ENCODE data around the gene CAPN5. TPM values are rescaled to one million over a fixed set of nuclear protein-coding genes. Genes with fewer than 3 reads are reported as not detected.

CAPN5 gene
- total and polyA plus RNA-seq, 2 of the 8 experiments (the other 6 are each of a cell fraction or from before 2014, with no cell fraction given), result 21.5 to 22.4 TPM

DNA sequence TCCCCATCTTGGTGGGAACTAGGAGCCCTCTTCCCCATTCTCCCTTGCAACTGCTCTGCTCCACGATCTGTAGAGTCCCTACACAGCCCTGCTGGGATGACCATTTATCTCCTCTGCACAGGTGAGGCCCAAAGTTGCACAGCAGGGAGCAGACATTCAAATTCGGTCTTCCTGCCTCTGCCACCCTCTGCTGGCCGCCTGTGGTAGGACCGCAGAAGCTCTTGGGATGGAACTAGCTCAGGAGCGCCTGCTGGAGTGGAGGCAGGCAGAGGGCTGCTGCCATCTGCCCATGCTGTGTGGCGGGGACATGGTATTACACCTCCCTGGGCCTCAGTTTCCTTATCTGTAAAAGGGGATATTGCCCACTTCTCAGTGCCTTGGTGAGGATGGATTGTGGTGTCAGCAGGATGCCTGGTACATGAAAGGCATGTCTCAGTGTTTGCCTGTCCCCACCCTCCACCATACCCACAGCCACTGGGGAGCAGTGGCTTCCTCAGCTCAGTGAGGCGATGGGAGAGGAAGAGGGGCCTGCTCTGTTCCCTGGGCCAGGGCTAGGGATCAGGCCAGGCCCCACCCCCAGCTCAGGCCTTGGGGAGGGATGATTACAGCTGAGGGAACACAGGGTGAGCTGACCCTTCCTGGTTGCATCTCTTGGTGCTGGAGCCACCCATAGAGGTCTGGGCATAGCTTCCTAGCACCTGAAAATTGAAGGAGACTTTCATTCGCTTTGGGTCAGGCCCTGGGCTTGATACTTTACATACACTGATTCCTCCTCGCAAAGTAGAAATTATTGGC is 24.6 kb downstream of the CAPN5 start (continued):
- TF ChIP-seq, protein P1, sequence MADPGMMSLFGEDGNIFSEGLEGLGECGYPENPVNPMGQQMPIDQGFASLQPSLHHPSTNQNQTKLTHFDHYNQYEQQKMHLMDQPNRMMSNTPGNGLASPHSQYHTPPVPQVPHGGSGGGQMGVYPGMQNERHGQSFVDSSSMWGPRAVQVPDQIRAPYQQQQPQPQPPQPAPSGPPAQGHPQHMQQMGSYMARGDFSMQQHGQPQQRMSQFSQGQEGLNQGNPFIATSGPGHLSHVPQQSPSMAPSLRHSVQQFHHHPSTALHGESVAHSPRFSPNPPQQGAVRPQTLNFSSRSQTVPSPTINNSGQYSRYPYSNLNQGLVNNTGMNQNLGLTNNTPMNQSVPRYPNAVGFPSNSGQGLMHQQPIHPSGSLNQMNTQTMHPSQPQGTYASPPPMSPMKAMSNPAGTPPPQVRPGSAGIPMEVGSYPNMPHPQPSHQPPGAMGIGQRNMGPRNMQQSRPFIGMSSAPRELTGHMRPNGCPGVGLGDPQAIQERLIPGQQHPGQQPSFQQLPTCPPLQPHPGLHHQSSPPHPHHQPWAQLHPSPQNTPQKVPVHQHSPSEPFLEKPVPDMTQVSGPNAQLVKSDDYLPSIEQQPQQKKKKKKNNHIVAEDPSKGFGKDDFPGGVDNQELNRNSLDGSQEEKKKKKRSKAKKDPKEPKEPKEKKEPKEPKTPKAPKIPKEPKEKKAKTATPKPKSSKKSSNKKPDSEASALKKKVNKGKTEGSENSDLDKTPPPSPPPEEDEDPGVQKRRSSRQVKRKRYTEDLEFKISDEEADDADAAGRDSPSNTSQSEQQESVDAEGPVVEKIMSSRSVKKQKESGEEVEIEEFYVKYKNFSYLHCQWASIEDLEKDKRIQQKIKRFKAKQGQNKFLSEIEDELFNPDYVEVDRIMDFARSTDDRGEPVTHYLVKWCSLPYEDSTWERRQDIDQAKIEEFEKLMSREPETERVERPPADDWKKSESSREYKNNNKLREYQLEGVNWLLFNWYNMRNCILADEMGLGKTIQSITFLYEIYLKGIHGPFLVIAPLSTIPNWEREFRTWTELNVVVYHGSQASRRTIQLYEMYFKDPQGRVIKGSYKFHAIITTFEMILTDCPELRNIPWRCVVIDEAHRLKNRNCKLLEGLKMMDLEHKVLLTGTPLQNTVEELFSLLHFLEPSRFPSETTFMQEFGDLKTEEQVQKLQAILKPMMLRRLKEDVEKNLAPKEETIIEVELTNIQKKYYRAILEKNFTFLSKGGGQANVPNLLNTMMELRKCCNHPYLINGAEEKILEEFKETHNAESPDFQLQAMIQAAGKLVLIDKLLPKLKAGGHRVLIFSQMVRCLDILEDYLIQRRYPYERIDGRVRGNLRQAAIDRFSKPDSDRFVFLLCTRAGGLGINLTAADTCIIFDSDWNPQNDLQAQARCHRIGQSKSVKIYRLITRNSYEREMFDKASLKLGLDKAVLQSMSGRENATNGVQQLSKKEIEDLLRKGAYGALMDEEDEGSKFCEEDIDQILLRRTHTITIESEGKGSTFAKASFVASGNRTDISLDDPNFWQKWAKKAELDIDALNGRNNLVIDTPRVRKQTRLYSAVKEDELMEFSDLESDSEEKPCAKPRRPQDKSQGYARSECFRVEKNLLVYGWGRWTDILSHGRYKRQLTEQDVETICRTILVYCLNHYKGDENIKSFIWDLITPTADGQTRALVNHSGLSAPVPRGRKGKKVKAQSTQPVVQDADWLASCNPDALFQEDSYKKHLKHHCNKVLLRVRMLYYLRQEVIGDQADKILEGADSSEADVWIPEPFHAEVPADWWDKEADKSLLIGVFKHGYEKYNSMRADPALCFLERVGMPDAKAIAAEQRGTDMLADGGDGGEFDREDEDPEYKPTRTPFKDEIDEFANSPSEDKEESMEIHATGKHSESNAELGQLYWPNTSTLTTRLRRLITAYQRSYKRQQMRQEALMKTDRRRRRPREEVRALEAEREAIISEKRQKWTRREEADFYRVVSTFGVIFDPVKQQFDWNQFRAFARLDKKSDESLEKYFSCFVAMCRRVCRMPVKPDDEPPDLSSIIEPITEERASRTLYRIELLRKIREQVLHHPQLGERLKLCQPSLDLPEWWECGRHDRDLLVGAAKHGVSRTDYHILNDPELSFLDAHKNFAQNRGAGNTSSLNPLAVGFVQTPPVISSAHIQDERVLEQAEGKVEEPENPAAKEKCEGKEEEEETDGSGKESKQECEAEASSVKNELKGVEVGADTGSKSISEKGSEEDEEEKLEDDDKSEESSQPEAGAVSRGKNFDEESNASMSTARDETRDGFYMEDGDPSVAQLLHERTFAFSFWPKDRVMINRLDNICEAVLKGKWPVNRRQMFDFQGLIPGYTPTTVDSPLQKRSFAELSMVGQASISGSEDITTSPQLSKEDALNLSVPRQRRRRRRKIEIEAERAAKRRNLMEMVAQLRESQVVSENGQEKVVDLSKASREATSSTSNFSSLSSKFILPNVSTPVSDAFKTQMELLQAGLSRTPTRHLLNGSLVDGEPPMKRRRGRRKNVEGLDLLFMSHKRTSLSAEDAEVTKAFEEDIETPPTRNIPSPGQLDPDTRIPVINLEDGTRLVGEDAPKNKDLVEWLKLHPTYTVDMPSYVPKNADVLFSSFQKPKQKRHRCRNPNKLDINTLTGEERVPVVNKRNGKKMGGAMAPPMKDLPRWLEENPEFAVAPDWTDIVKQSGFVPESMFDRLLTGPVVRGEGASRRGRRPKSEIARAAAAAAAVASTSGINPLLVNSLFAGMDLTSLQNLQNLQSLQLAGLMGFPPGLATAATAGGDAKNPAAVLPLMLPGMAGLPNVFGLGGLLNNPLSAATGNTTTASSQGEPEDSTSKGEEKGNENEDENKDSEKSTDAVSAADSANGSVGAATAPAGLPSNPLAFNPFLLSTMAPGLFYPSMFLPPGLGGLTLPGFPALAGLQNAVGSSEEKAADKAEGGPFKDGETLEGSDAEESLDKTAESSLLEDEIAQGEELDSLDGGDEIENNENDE (IDR thresholded peaks at IDR 0.05; ENCODE audit: insufficient replicate concordance, low read length), result no peak
- peak; percentile 43; the same call in 1 of the 2 replicates for TF ChIP-seq YY1 (IDR thresholded peaks at IDR 0.05; ENCODE audit: low read depth, low read length)
- TF ChIP-seq EP300 (IDR thresholded peaks at IDR 0.05; ENCODE audit: borderline replicate concordance in 1 of 2, low read depth in 2 of 2, low read length in 2 of 2), result no peak
- no peak for TF ChIP-seq BACH1 (IDR thresholded peaks at IDR 0.05; ENCODE audit: low read length)
- TF ChIP-seq JUND (IDR thresholded peaks at IDR 0.05; ENCODE audit: low read length), result peak; percentile 26; the same call in 1 of the 2 replicates
- TF ChIP-seq, protein P2, sequence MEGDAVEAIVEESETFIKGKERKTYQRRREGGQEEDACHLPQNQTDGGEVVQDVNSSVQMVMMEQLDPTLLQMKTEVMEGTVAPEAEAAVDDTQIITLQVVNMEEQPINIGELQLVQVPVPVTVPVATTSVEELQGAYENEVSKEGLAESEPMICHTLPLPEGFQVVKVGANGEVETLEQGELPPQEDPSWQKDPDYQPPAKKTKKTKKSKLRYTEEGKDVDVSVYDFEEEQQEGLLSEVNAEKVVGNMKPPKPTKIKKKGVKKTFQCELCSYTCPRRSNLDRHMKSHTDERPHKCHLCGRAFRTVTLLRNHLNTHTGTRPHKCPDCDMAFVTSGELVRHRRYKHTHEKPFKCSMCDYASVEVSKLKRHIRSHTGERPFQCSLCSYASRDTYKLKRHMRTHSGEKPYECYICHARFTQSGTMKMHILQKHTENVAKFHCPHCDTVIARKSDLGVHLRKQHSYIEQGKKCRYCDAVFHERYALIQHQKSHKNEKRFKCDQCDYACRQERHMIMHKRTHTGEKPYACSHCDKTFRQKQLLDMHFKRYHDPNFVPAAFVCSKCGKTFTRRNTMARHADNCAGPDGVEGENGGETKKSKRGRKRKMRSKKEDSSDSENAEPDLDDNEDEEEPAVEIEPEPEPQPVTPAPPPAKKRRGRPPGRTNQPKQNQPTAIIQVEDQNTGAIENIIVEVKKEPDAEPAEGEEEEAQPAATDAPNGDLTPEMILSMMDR (IDR thresholded peaks at IDR 0.05; ENCODE audit: control extremely low read depth in 1 of 3, insufficient read depth in 1 of 3, low read depth in 1 of 3, low read length in 3 of 3), result peak; percentile 96 to 100 (median 100)
